Vagina (tissue), 2 donors: ENCODE measurements around the gene RAPGEF4. TPM values are rescaled to one million over a fixed set of nuclear protein-coding genes. Genes with fewer than 3 reads are reported as not detected.

ENCODE experiments used
- DNase-seq, 2 donors: peaks; one replicate each; pipeline ENCODE4 v3.0.0-alpha.2; 2017; ENCODE audit errors: extremely low spot score in 2 of 2
- H3K27ac ChIP-seq: fragments of 200-600 bp; sonication (generic); one replicate; pipeline ENCODE4 v1.5.1; 2019
- H3K27me3 ChIP-seq: fragments of 200-600 bp; sonication (generic); one replicate; pipeline ENCODE4 v1.5.1; 2019
- H3K36me3 ChIP-seq, 2 donors: fragments of 200-600 bp; sonication (generic); one replicate each; pipeline ENCODE4 v1.5.1; 2017 to 2019
- H3K4me1 ChIP-seq: fragments of 200-600 bp; sonication (generic); one replicate; pipeline ENCODE4 v1.5.1; 2019
- H3K4me3 ChIP-seq, 2 donors: fragments of 200-600 bp; sonication (generic); 1 replicate in 1 of 2; 2 replicates in 1 of 2; pipeline ENCODE4 v1.5.1; 2016 to 2019
- H3K9me3 ChIP-seq: fragments of 200-600 bp; sonication (generic); one replicate; pipeline ENCODE4 v1.5.1; 2019
- CTCF ChIP-seq, 3 experiments: fragments of 450-650 bp in 2 of 3; fragments of 200-600 bp in 1 of 3; sonication (generic) in 1 of 3; IDR thresholded peaks; one replicate each; pipeline ENCODE4 v1.5.1; 2017 to 2019; ENCODE audit warnings: antibody characterized with exemption in 3 of 3, mild to moderate bottlenecking in 2 of 3, moderate library complexity in 2 of 3
- POLR2A ChIP-seq, 2 donors: fragments of 450-650 bp; IDR thresholded peaks; one replicate each; pipeline ENCODE4 v1.6.1; 2017; ENCODE audit warnings: antibody characterized with exemption in 2 of 2, mild to moderate bottlenecking in 2 of 2, moderate library complexity in 2 of 2
- POLR2AphosphoS5 ChIP-seq, 2 donors: sonication (generic); formaldehyde crosslinking; IDR thresholded peaks; one replicate each; pipeline ENCODE4 v1.9.0; 2017; ENCODE audit warnings: antibody characterized with exemption in 2 of 2, mild to moderate bottlenecking in 2 of 2, low read depth in 1 of 2; ENCODE audit not compliant: insufficient read depth in 1 of 2
- intact Hi-C: fragments of 100-400 bp; cut with DNase I; formaldehyde crosslinking; loops from one replicate; pipeline ENCODE4 v1.15.1; 2023
- total RNA-seq: library from RNA; depleted of rRNA; stranded (reverse); fragments of >200 nt; gene quantifications from one replicate; pipeline ENCODE4 v1.2.3, GENCODE V29; 2016

RAPGEF4 gene
- total RNA-seq, 1 donor from 2014 or later: 18.4 TPM

- TF ChIP-seq CTCF (IDR thresholded peaks at IDR 0.05) (no peak), POLR2AphosphoS5 (IDR thresholded peaks at IDR 0.05; ENCODE audit: insufficient read depth in 1 of 2, low read depth in 1 of 2) (no peak), POLR2A (IDR thresholded peaks at IDR 0.05) (no peak)
- H3K27ac ChIP-seq: no peak overlapping the region
- H3K4me3 ChIP-seq: no peak overlapping the region
- no peaks in the 10 kb centered on the region for H3K36me3 ChIP-seq
- H3K27me3 ChIP-seq: no peaks in the 10 kb centered on the region
- peaks cover 10% of the 10 kb centered on the region for H3K4me1 ChIP-seq
- intact Hi-C loops: no loop called here
- H3K9me3 ChIP-seq: no peaks in the 10 kb centered on the region
- no peak for DNase-seq
These were observed 114.0 kb downstream of the RAPGEF4 start for GRCh38 chr2:172849519-172850217.

GRCh38 chr2:172855588-172855987 lies 119.9 kb downstream of the RAPGEF4 start:
- Histone ChIP-seq H3K4me1 (peaks cover 16% of the 10 kb centered on the region), H3K9me3 (no peaks in the 10 kb centered on the region), H3K36me3 (no peaks in the 10 kb centered on the region), H3K27me3 (no peaks in the 10 kb centered on the region), H3K4me3 (no peak overlapping the region), H3K27ac (no peak overlapping the region)
- TF ChIP-seq CTCF (IDR thresholded peaks at IDR 0.05) (no peak), POLR2AphosphoS5 (IDR thresholded peaks at IDR 0.05; ENCODE audit: insufficient read depth in 1 of 2, low read depth in 1 of 2) (no peak), POLR2A (IDR thresholded peaks at IDR 0.05) (no peak)
- DNase-seq: no peak
- intact Hi-C loops: no loop called here

GRCh38 chr2:172856606-172857005 lies 121.0 kb downstream of the RAPGEF4 start:
- H3K27me3 ChIP-seq: no peaks in the 10 kb centered on the region
- DNase-seq: no peak
- no peaks in the 10 kb centered on the region for H3K36me3 ChIP-seq
- intact Hi-C loops: no loop called here
- no peak overlapping the region for H3K27ac ChIP-seq
- H3K4me3 ChIP-seq: no peak overlapping the region
- no peaks in the 10 kb centered on the region for H3K9me3 ChIP-seq
- peaks cover 19% of the 10 kb centered on the region for H3K4me1 ChIP-seq
- TF ChIP-seq POLR2AphosphoS5 (IDR thresholded peaks at IDR 0.05; ENCODE audit: insufficient read depth in 1 of 2, low read depth in 1 of 2): no peak

- H3K9me3 ChIP-seq: no peaks in the 10 kb centered on the region
- no peaks in the 10 kb centered on the region for H3K36me3 ChIP-seq
- H3K4me1 ChIP-seq: peaks cover 23% of the 10 kb centered on the region
- DNase-seq: no peak
- no peak for TF ChIP-seq POLR2AphosphoS5 (IDR thresholded peaks at IDR 0.05; ENCODE audit: insufficient read depth in 1 of 2, low read depth in 1 of 2)
- no peak for TF ChIP-seq CTCF (IDR thresholded peaks at IDR 0.05)
- no peak for TF ChIP-seq POLR2A (IDR thresholded peaks at IDR 0.05)
- no peak overlapping the region for H3K27ac ChIP-seq
- no peaks in the 10 kb centered on the region for H3K27me3 ChIP-seq
- intact Hi-C loops: no loop called here
- no peak overlapping the region for H3K4me3 ChIP-seq
These were observed 122.8 kb downstream of the RAPGEF4 start for GRCh38 chr2:172858473-172858745.

- TF ChIP-seq POLR2A (IDR thresholded peaks at IDR 0.05): no peak
- no peak for TF ChIP-seq POLR2AphosphoS5 (IDR thresholded peaks at IDR 0.05; ENCODE audit: insufficient read depth in 1 of 2, low read depth in 1 of 2)
- Histone ChIP-seq H3K27ac (no peak overlapping the region), H3K27me3 (no peaks in the 10 kb centered on the region), H3K4me3 (no peak overlapping the region), H3K4me1 (peaks cover 25% of the 10 kb centered on the region), H3K36me3 (no peaks in the 10 kb centered on the region), H3K9me3 (no peaks in the 10 kb centered on the region)
- intact Hi-C loops: loop anchor here (10.0 kb wide), 1 partner anchor 75 kb away; no protein-coding TSS in a partner anchor
- DNase-seq: no peak
These were observed 124.1 kb downstream of the RAPGEF4 start for GRCh38 chr2:172859581-172860335.

- Histone ChIP-seq H3K9me3 (no peaks in the 10 kb centered on the region), H3K36me3 (no peaks in the 10 kb centered on the region), H3K4me3 (no peak overlapping the region), H3K27me3 (no peaks in the 10 kb centered on the region), H3K27ac (no peak overlapping the region), H3K4me1 (peaks cover 25% of the 10 kb centered on the region)
- no peak for TF ChIP-seq POLR2A (IDR thresholded peaks at IDR 0.05)
- no peak for TF ChIP-seq POLR2AphosphoS5 (IDR thresholded peaks at IDR 0.05; ENCODE audit: insufficient read depth in 1 of 2, low read depth in 1 of 2)
- no peak for TF ChIP-seq CTCF (IDR thresholded peaks at IDR 0.05)
- DNase-seq: no peak
- intact Hi-C loops: loop anchor here (10.0 kb wide), 1 partner anchor 74 kb away; no protein-coding TSS in a partner anchor
These were observed 124.7 kb downstream of the RAPGEF4 start for GRCh38 chr2:172860336-172860707.
